Rectal smooth muscle tissue (tissue), 1 donor: ENCODE data around the gene GABRB3.

Experiments
- H3K27ac ChIP-seq: one replicate; pipeline ENCODE4 v1.7.0; 2013; ENCODE audit warnings: low read depth, low read length, inconsistent platforms
- H3K27me3 ChIP-seq: one replicate; pipeline ENCODE4 v1.7.0; 2013; ENCODE audit warnings: low read length; ENCODE audit not compliant: control insufficient read depth, insufficient read depth
- H3K36me3 ChIP-seq: one replicate; pipeline ENCODE4 v1.7.0; 2013; ENCODE audit warnings: low read length; ENCODE audit not compliant: control insufficient read depth, insufficient read depth
- H3K4me1 ChIP-seq: one replicate; pipeline ENCODE4 v1.7.0; 2013; ENCODE audit warnings: low read length; ENCODE audit not compliant: control insufficient read depth, insufficient read depth
- H3K4me3 ChIP-seq: one replicate; pipeline ENCODE4 v1.7.0; 2013; ENCODE audit warnings: low read length
- H3K9ac ChIP-seq: one replicate; pipeline ENCODE4 v1.7.0; 2013; ENCODE audit warnings: low read length

GABRB3 gene

DNA sequence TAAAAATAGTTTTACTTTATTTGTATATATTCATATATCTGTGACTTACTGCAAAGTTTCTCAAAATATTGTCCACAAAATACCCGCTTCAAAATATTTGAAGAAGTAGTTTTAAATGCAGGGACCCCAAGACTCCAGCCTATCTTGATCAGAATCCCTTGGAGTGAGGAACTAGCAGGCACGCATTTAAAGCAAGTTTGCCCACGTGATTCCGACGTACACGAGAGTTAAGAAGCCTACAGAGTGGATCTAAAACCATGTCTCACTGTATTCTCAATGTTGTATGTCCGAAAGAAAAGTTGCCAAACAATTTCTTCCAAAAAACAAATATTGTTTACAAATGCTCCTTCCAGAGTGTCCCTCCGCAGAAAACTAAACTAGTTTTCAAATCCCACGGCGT is 1.7 kb downstream of the GABRB3 start:
- H3K27me3 ChIP-seq, result no peaks in the 10 kb centered on the region
- no peak overlapping the region for H3K27ac ChIP-seq
- H3K4me1 ChIP-seq, result no peaks in the 10 kb centered on the region
- H3K9ac ChIP-seq, result no peak overlapping the region
- H3K36me3 ChIP-seq, result no peaks in the 10 kb centered on the region
- H3K4me3 ChIP-seq, result no peak overlapping the region

DNA sequence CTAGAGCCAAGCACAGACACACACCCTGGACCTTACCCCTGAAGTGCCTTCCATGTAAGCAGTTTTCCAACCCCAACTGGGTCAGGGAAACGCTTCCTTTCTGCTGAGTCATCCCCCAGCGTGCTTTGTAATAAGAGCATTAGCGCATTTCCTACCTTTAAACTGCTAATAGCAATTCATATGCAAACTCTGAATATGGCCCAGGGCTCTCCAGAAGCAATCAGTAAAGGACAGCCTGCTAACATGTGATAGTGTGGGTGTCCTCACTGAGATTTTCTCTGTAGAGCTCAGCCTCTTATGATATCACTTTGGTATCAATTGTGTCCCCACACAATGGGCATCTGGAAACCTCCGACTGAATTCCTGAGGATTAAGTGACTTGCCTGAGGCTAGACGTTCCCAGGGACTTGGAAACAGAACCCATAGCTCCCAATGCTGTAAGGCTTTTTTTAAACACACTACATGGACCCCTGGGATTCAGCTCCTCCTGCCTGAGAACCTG is 5.6 kb downstream of the GABRB3 start:
- H3K4me1 ChIP-seq, result no peaks in the 10 kb centered on the region
- H3K9ac ChIP-seq, result no peak overlapping the region
- no peaks in the 10 kb centered on the region for H3K36me3 ChIP-seq
- no peaks in the 10 kb centered on the region for H3K27me3 ChIP-seq
- no peak overlapping the region for H3K27ac ChIP-seq
- no peak overlapping the region for H3K4me3 ChIP-seq

DNA sequence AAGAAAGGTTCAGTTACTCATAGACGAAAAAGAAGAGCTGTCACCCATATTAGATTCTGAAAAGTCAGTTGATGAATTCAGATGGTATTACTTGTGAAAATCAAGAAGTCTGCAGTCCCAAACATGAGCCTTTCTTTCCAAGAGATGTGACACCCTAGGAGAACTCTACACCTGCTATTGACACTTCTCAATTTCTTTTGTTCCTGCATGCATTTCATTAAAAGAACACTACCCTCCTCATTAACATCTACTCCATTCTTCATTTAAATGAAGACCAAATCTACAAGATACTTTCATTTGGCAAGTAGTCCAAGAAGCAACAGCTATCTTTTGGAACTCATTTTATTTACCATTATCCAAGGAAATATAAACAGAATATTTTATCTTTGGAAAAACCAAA is 6.6 kb downstream of the GABRB3 start:
- Histone ChIP-seq H3K4me3 (no peak overlapping the region), H3K4me1 (no peaks in the 10 kb centered on the region), H3K27me3 (no peaks in the 10 kb centered on the region), H3K9ac (no peak overlapping the region), H3K36me3 (no peaks in the 10 kb centered on the region), H3K27ac (no peak overlapping the region)

- H3K4me1 ChIP-seq, result no peaks in the 10 kb centered on the region
- no peak overlapping the region for H3K4me3 ChIP-seq
- no peak overlapping the region for H3K9ac ChIP-seq
- H3K36me3 ChIP-seq, result no peaks in the 10 kb centered on the region
- no peaks in the 10 kb centered on the region for H3K27me3 ChIP-seq
- H3K27ac ChIP-seq, result no peak overlapping the region
These were observed 12.9 kb downstream of the GABRB3 start for GRCh38 chr15:26759986-26760385.

DNA sequence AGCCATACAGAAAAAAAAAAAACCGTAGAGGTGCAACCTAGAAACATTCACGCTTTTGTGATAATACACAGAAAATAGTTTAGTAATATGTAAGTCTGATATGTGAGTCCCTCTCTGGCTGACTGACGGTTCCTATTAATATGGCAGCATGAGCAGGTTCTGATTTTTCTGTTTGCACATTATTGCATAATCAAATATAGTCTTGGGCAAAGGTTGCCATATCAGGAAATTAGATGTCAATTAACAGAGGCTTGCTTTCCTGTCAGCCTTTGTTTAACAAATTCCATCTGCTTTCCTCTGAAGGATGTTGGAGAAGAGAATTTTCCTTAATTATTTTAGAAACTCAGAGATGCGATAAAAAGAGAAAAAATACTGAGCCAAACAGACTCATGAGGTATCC is 14.8 kb downstream of the GABRB3 start:
- H3K36me3 ChIP-seq, result no peaks in the 10 kb centered on the region
- no peak overlapping the region for H3K27ac ChIP-seq
- no peaks in the 10 kb centered on the region for H3K27me3 ChIP-seq
- no peak overlapping the region for H3K4me3 ChIP-seq
- no peaks in the 10 kb centered on the region for H3K4me1 ChIP-seq
- H3K9ac ChIP-seq, result no peak overlapping the region

- Histone ChIP-seq H3K27me3 (no peaks in the 10 kb centered on the region), H3K9ac (no peak overlapping the region), H3K27ac (no peak overlapping the region), H3K36me3 (no peaks in the 10 kb centered on the region), H3K4me1 (no peaks in the 10 kb centered on the region), H3K4me3 (no peak overlapping the region)
These were observed 15.7 kb downstream of the GABRB3 start for GRCh38 chr15:26757141-26757540.

DNA sequence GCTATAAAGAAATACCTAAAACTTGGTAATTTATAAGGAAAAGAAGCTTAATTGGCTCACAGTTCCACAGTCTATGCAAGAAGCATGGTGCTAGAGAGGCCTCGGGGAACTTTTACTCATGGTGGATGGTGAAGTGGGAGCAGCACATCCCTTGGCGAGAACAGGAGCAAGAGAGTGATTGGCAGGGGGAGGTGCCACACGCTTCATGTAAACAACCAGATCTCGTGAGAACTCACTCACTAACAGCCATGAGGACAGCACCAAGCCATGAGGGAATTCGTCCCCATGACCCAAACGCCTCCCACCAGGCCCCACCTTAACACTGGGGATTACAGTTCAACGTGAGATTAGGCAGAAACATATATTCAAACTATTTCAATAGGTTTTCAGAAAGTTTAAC is 28.0 kb downstream of the GABRB3 start:
- H3K9ac ChIP-seq, result no peak overlapping the region
- H3K4me3 ChIP-seq, result no peak overlapping the region

GRCh38 chr15:26739791-26740190 is 33.1 kb downstream of the GABRB3 start:
- no peak overlapping the region for H3K9ac ChIP-seq
- no peaks in the 10 kb centered on the region for H3K27me3 ChIP-seq

More for the DNA sequence above, 28.0 kb downstream of the GABRB3 start:
- Histone ChIP-seq H3K36me3 (no peaks in the 10 kb centered on the region), H3K4me1 (no peaks in the 10 kb centered on the region), H3K27ac (no peak overlapping the region), H3K27me3 (no peaks in the 10 kb centered on the region)

DNA sequence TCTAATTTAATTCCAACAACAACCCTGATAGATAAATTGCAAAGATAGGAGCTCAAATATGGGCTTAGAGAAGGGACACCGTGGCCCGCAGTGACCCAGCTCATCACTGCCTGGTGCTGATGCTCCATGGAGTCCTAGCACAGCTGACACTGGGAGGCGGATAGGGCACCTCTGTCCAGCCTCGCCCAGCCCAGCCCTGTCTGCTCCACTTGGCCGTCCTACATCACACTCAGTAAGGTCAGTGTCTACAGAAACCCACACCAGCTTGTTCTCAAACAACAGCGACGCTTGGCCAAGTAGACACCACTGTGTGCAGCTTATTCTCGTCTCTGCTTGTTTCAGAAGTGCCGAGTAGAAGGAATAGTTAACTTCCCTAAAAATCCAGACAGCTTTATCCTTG is 33.9 kb downstream of the GABRB3 start:
- Histone ChIP-seq H3K4me1 (no peaks in the 10 kb centered on the region), H3K4me3 (no peak overlapping the region), H3K9ac (no peak overlapping the region), H3K36me3 (no peaks in the 10 kb centered on the region), H3K27me3 (no peaks in the 10 kb centered on the region), H3K27ac (no peak overlapping the region)

More at GRCh38 chr15:26739791-26740190, 33.1 kb downstream of the GABRB3 start:
- H3K4me3 ChIP-seq, result no peak overlapping the region
- no peaks in the 10 kb centered on the region for H3K4me1 ChIP-seq
- no peaks in the 10 kb centered on the region for H3K36me3 ChIP-seq
- no peak overlapping the region for H3K27ac ChIP-seq

DNA sequence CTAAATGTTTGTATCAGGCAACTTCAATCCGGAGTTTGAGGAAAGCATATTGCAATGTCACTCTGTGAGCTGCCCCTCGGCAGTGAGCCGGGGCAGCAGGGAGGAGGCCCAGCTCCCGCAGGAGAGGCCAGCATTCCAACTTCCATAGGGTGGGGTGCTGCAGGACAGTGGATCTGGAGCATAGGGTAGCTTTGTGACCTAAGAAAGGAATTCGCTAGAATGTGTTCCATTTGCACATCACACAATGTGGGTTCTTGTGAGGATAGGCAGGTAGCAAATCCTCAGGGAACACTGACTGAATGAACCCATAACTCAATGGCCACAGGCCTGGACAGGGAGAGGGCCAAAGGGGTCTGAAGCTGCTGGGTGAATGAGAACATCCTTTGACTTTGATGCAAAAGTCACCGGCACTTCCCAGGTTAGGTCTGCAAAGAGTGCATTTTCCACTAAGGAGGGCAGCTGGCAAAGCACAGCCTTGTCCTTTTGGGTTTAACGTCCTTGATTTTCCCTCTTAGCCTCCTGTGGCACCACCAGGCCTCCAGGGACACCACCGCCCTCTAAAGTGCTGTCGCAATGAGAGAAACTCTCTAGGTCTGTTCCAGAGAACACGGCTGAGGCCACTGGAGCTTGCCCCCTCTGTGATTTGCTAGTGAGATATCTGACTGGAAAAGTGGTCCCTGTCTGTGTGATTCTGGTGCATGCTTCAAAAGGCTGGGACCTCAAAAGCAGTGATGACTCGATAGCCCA is 36.2 kb downstream of the GABRB3 start:
- H3K27ac ChIP-seq, result no peak overlapping the region
- H3K9ac ChIP-seq, result no peak overlapping the region
- no peaks in the 10 kb centered on the region for H3K4me1 ChIP-seq
- no peaks in the 10 kb centered on the region for H3K36me3 ChIP-seq
- no peak overlapping the region for H3K4me3 ChIP-seq
- H3K27me3 ChIP-seq, result no peaks in the 10 kb centered on the region

GRCh38 chr15:26731965-26732364 is 40.9 kb downstream of the GABRB3 start:
- H3K4me1 ChIP-seq, result no peaks in the 10 kb centered on the region

DNA sequence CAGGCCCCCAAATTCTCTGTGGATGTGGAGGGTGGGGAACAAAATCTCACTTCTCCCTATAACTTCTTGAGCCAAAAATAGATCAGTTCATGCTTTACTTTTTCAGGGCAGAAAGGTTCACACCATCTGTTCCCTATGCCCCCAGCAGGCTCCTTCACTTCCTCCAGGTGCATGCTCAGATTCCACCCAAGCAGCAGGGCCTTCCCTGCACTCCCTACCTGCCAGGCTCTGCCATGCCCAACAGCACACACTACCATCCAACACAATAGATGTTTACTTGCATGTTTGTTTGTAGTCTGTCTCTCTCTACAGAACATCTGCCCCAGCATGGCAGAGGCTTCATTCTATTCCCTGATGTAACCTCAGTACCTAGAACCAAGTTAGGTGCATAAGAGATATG is 43.3 kb downstream of the GABRB3 start:
- Histone ChIP-seq H3K4me1 (no peaks in the 10 kb centered on the region), H3K9ac (no peak overlapping the region), H3K27ac (no peak overlapping the region), H3K36me3 (no peaks in the 10 kb centered on the region), H3K27me3 (no peaks in the 10 kb centered on the region), H3K4me3 (no peak overlapping the region)

More at GRCh38 chr15:26731965-26732364, 40.9 kb downstream of the GABRB3 start:
- Histone ChIP-seq H3K36me3 (no peaks in the 10 kb centered on the region), H3K27ac (no peak overlapping the region), H3K27me3 (no peaks in the 10 kb centered on the region), H3K4me3 (no peak overlapping the region), H3K9ac (no peak overlapping the region)

- Histone ChIP-seq H3K27me3 (no peaks in the 10 kb centered on the region), H3K9ac (no peak overlapping the region), H3K4me1 (no peaks in the 10 kb centered on the region), H3K36me3 (no peaks in the 10 kb centered on the region), H3K4me3 (no peak overlapping the region), H3K27ac (no peak overlapping the region)
These were observed 43.8 kb downstream of the GABRB3 start for GRCh38 chr15:26729030-26729429.
